PC-9 (cell line): ENCODE measurements around the gene FAM120A.

Experiments
- EZH2 ChIP-seq: fragments of 200-600 bp; sonication (generic); IDR thresholded peaks from 2 replicates; pipeline ENCODE4 v1.8.0; 2017; ENCODE audit warnings: antibody characterized with exemption, low read depth
- TF ChIP-seq, protein P1 (sequence below): fragments of 200-600 bp; sonication (generic); conservative IDR thresholded peaks from 2 replicates; pipeline ENCODE4 v1.6.1; 2017; ENCODE audit warnings: mixed run types, antibody characterized with exemption, mild to moderate bottlenecking, moderate library complexity

DNA sequence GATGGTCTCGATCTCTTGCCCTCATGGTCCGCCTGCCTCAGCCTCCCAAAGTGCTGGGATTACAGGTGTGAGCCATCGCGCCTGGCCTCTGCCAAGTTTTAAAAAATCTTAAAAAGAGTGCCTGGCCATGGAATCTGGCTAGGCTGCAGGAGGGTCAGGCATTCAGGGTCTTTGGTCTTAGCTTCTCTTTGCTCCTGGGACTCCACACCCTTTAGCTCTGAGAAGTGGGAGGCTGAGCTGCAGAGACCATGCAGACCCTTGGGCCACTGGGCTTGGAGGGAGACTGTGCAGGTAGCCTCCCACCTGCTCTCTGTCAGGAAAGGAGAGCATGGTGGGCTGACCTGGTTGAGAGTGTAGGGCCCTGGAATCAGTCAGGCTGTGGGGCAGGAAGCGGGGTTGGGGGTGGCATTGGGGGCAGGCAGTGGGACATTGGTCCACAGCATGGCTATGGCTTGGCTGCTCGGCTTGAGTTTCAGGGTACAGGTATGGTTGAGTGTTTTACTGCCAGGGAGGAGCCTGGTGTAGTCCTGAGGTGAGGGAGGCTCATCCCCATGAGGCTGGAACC, 145.7 kb downstream of the FAM120A start:
- TF ChIP-seq, protein P1, sequence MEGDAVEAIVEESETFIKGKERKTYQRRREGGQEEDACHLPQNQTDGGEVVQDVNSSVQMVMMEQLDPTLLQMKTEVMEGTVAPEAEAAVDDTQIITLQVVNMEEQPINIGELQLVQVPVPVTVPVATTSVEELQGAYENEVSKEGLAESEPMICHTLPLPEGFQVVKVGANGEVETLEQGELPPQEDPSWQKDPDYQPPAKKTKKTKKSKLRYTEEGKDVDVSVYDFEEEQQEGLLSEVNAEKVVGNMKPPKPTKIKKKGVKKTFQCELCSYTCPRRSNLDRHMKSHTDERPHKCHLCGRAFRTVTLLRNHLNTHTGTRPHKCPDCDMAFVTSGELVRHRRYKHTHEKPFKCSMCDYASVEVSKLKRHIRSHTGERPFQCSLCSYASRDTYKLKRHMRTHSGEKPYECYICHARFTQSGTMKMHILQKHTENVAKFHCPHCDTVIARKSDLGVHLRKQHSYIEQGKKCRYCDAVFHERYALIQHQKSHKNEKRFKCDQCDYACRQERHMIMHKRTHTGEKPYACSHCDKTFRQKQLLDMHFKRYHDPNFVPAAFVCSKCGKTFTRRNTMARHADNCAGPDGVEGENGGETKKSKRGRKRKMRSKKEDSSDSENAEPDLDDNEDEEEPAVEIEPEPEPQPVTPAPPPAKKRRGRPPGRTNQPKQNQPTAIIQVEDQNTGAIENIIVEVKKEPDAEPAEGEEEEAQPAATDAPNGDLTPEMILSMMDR = no peak
- TF ChIP-seq EZH2 = no peak
